HG03039 (cell line): ENCODE measurements around the gene SLU7.

Experiments used
- ATAC-seq: cut with Tn5 transposase; IDR thresholded peaks from one replicate; pipeline ENCODE4 v1.9.1; 2021; ENCODE audit warnings: mild to moderate bottlenecking, moderate library complexity; ENCODE audit not compliant: unreplicated experiment

SLU7 gene

DNA sequence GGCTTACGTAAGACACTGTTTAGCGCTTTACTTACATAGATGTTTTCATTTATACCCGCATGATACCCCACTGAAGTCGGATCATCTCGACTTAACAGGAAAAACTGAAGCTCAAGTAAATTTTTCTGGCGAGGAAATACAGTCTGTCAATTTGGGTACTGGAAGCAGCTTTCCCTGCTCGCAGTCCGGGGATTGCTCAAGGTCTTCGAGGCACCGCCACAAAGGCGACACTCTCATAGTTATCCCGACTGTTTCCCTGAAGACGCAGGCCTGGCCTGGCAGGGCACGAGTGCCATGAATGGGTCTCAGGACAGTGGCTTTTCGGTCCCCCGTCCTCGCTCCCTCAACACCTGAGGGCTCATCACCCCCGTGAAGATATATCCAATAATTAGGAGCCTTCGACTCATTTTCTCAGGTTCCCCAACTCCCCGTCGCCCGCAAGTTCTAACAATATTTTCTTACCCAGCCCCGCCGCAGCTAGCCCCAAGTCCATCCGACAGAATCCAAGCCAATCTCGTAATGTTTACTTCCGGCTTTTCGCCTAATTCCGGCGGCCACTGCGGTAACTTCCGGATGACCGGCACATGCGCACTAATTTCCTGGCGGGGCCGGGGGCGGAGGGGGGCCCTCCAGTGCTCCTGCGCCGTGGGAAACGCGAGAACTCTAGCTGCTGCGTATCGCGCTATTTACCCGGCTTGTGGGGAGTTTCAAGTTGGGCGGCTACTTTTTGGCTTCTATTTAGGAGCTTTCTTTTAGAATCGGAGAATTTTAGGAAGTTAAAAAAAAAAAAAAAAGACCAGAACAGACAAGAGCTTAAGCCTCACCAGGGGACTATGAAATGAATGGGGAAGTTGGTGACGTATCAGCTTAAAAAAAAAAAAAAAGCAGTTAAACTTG is at the start of gene SLU7:
Gene SLU7, minus strand, starts transcription at position 521 of the 897 bp plus-strand sequence. CDS start 3,787 bp downstream, outside the sequence.
- peak; percentile 59 for ATAC-seq

GRCh38 chr5:160468363-160468975 is 49.6 kb upstream of the SLU7 start:
- ATAC-seq: no peak

DNA sequence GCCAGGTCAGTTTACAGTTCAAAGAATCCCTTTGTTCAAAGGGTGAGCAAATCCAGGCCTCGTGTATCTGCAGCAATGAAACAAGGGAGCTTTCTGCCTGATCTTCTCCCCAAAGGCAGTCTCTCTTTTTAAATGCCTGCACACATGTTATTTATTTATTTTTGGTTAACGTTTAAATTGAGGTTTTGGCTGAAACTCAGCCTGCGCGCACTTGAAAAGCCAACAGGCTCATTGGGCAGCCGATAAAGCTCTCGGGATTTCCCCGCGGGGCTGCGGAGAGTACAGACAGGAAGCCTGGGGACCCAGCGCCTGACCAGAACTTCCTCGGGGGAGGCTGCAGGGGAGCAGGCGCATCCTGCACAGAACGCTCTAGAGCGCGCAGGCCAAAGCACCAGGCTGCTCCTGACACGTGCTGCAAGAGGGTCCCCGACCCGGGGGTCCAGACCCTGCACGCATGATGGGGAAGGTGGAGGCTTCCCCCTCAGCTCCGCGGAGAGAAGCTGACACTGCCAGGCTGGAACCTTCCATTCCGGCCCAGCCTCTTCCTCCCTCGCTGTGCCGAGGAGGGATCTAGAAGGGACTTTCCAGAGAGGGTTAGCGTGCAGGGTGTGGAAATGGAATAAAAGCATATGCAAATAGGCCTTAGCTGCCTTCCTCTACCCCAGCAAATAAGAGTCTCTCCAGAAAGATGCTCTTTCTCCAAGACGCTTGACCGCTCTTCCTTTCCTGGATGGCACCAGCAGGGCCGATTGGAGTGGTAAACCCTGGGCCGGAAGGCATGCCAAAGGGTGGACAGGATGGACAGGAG is 48.9 kb upstream of the SLU7 start:
- peak; percentile 88 for ATAC-seq

DNA sequence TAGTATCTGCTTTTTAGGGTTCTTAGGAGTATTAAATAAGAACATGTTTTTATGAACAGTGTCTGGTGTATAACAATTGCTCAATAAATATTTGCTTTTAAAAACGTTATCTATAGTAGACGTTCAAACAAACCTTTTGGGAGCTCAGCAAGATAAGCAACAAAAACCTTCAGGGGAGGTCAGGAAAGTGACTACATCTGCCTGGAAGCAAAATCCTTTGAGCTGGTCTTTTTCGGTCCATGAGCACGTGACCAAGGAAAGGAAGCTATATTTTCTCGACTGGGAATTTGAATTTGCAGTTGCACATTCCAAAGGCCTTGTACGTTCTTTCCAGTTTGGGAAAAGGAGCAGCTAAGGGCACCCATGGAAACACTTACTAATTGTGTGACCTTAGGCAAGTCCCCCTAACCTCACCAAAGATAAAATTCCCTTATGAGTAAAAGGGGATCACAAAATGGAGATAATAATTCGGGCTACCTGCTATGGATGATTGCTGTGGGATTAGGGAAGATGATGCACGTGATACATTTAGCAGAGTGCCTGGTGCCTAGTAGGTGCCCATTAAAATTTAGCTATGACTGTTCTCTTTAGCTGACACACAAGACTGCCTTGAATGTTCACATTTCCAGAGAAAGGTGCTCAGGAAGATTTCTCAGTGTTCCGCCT is 48.1 kb upstream of the SLU7 start:
- ATAC-seq: no peak

DNA sequence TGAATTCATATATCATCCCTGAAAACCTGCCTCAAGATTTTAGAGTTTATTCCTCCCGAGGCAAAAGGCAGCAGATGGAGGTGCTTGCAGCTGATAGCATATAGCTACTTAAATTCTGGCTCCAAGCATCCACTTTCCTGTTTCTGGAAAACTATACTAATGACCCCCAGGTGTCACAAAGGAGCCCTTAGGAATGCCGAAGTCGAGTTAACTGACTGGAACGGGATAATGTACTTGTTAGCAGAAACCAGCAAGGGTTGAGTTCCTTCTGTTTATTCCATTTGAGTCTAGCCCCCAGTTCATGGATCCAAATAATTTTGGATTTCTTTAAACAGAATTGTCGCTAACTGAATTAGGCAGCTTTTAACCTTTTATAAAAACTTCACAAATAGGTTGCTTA is 47.2 kb upstream of the SLU7 start:
- ATAC-seq: no peak

DNA sequence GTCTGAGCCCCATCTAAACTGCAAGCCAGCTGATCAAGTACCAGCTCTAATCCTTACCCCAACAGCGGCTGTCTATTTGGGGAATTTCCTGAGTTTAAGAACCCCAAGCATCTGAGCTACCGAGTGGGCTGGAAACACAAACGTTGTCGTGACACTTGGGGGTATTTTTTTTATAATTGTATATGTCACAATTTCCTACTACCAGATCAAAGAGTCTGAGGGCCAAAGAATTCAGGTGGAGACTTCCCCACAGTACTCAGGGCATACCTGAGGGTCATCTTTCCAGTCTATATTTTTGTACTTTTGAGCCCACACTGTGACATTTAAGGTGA is 45.6 kb upstream of the SLU7 start:
- ATAC-seq: no peak

GRCh38 chr5:160463740-160464465 is 45.0 kb upstream of the SLU7 start:
- ATAC-seq: no peak

DNA sequence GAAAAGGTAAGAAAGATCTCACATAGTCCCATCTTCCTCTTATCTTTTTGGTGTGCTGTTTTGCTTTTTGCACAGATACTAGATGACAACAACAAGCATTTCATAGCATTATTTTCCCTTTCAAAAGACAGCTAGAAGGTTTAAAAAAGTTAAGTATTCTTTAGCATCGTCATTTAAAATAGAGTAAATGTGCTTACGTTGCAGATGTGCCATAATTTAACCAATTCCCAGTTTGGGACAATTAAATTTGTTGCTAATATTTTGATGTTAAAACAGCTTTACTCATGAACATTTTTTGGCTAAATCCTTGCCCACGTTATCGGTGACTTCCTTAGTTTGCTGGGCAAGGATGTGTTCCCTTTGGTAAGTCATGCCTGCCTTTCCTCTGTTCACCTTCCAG is 44.3 kb upstream of the SLU7 start:
- no peak for ATAC-seq

DNA sequence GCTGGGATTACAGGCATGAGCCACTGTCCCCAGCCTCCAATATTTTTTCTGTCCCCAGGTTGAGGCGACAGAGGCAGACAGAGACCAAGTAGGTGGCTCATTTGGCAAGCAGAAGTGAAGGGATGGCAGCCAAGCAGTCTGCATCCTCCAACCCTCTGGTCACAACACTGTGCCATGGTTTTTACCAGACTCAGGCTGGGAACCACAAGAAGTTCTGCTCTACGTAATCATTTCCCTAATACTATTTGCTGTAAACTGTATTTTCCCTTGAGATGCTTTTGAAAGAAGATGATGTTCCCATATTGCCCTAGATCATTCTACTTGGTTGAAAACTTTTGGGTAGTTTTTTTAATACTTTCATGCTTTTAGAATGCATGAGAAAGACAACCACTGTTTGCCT is 43.3 kb upstream of the SLU7 start:
- no peak for ATAC-seq

- ATAC-seq: no peak
Measured at GRCh38 chr5:160461378-160461777, 42.5 kb upstream of the SLU7 start.

DNA sequence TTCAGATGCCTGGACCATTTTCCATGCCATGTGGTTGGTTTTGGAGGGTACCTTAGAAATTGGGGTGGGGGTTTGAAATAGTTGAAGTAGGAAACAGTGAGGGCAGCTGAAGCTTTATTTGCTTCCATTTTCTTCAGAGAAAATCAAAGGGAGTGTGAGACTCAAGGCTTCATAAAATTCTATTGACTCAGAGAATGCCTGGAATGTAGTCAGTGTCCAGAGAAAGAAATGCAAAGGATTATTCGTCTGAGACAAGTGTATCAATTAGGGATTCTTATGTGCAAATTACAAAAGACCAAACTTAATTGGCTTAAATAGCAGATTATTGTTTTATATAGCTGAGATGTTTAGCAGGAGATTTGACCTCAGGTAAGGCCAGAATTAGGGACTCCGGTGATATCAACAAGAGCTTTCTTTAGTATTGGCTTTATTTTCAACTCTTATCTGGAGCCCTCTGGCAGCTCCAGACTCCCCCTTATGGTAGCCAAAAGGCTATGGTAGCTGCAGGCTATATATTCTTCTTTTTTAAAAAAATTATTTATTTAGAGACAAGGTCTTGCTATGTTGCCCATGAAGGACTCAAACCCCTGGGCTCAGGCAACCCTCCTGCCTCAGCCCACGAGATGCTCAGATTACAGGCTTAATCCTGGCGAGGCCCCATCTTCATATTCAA is 41.6 kb upstream of the SLU7 start:
- ATAC-seq: no peak

- ATAC-seq: peak; percentile 89
Measured at GRCh38 chr5:160458806-160459800, 40.2 kb upstream of the SLU7 start.

DNA sequence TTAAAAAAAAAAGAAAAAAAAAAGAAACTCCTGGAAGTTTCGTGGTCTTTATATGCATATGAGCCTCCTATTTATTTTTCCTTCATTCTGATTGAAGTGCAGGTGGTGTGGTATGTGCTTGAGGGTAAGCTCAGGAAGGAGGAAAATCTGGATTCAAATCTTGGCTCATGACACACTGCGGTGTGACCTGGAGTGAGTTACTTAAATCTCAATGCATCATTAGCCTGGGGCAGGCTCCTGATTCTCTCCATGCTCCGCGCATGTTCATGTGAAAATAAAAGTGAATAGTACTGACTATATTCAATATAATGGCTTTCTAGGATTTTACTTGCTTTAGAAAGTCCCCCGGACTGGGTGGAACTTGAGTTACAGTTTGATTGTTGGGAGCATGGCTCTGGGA is 38.4 kb upstream of the SLU7 start:
- no peak for ATAC-seq

GRCh38 chr5:160456480-160457177 is 37.7 kb upstream of the SLU7 start:
- ATAC-seq: no peak

- no peak for ATAC-seq
Measured at GRCh38 chr5:160455600-160455999, 36.7 kb upstream of the SLU7 start.

- ATAC-seq: no peak
Measured at GRCh38 chr5:160453751-160454150, 34.9 kb upstream of the SLU7 start.

- no peak for ATAC-seq
Measured at GRCh38 chr5:160452795-160453194, 33.9 kb upstream of the SLU7 start.

DNA sequence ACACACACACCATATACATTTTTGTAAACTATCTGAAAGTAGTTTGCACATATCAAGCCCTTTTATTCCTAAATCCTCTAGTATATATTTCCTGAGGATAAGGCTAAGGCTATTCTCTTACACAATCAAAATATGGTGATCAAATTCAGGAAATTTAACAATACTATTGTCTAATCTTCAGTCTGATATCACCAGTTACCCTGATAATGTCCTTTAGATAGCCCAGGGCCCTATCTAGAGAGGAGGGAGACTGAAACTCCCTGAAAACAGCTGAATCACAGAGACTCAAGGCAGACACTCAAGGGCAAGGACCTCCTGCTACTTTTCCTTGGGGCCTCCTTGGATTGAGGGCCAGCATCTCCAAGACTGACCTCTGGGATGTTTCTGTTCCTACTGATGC is 33.2 kb upstream of the SLU7 start:
- ATAC-seq: no peak
